ENCODE results near the gene NGEF.

Gene NGEF

GRCh38 chr2:232850039-232850438 lies 163.0 kb downstream of the NGEF start:
- ATAC-seq (ENCODE audit: low read depth), result no peak
- peaks cover 29% of the 10 kb centered on the region for H3K36me3 Mint-ChIP-seq
- H3K4me1 Mint-ChIP-seq, result no peaks in the 10 kb centered on the region
- H3K27me3 Mint-ChIP-seq, result no peaks in the 10 kb centered on the region
- H3K4me3 Mint-ChIP-seq, result no peak overlapping the region
- H3K27ac Mint-ChIP-seq, result no peak overlapping the region
- no peaks in the 10 kb centered on the region for H3K9me3 Mint-ChIP-seq
- no peak for DNase-seq (ENCODE audit: low spot score in 2 of 2)

- no peaks in the 10 kb centered on the region for H3K9me3 Mint-ChIP-seq
- H3K27ac Mint-ChIP-seq, result no peak overlapping the region
- DNase-seq (ENCODE audit: low spot score in 2 of 2) (no peak), ATAC-seq (ENCODE audit: low read depth) (no peak)
- H3K4me1 Mint-ChIP-seq, result no peaks in the 10 kb centered on the region
- H3K4me3 Mint-ChIP-seq, result no peak overlapping the region
- H3K27me3 Mint-ChIP-seq, result no peaks in the 10 kb centered on the region
- H3K36me3 Mint-ChIP-seq, result peaks cover 38% of the 10 kb centered on the region
Measured at GRCh38 chr2:232846055-232846454, 167.0 kb downstream of the NGEF start.

GRCh38 chr2:232843834-232844233 lies 169.2 kb downstream of the NGEF start:
- Mint-ChIP-seq H3K27me3 (no peaks in the 10 kb centered on the region), H3K36me3 (peaks cover 42% of the 10 kb centered on the region), H3K4me1 (peaks cover 7% of the 10 kb centered on the region), H3K27ac (peak overlapping the region; percentile 21), H3K9me3 (no peaks in the 10 kb centered on the region), H3K4me3 (no peak overlapping the region)
- ATAC-seq (ENCODE audit: low read depth), result no peak
- no peak for DNase-seq (ENCODE audit: low spot score in 2 of 2)

GRCh38 chr2:232842689-232843088 lies 170.4 kb downstream of the NGEF start:
- Mint-ChIP-seq H3K4me1 (peaks cover 18% of the 10 kb centered on the region), H3K27me3 (no peaks in the 10 kb centered on the region), H3K27ac (no peak overlapping the region), H3K36me3 (peaks cover 36% of the 10 kb centered on the region), H3K4me3 (no peak overlapping the region), H3K9me3 (no peaks in the 10 kb centered on the region)
- no peak for ATAC-seq (ENCODE audit: low read depth)
- DNase-seq (ENCODE audit: low spot score in 2 of 2), result no peak

- H3K27ac Mint-ChIP-seq, result peak overlapping the region; percentile 67
- peaks cover 26% of the 10 kb centered on the region for H3K4me1 Mint-ChIP-seq
- DNase-seq (ENCODE audit: low spot score in 2 of 2), result no peak
- no peaks in the 10 kb centered on the region for H3K9me3 Mint-ChIP-seq
- no peak overlapping the region for H3K4me3 Mint-ChIP-seq
- no peaks in the 10 kb centered on the region for H3K27me3 Mint-ChIP-seq
- no peak for ATAC-seq (ENCODE audit: low read depth)
- peaks cover 40% of the 10 kb centered on the region for H3K36me3 Mint-ChIP-seq
Measured at GRCh38 chr2:232839411-232840079, 173.5 kb downstream of the NGEF start.

- Mint-ChIP-seq H3K36me3 (peaks cover 43% of the 10 kb centered on the region), H3K9me3 (no peaks in the 10 kb centered on the region), H3K4me3 (peak overlapping the region; percentile 19), H3K27ac (peak overlapping the region; percentile 85), H3K4me1 (peaks cover 26% of the 10 kb centered on the region), H3K27me3 (no peaks in the 10 kb centered on the region)
- ATAC-seq (ENCODE audit: low read depth) (peak; percentile 93), DNase-seq (ENCODE audit: low spot score in 2 of 2) (peak in 1 of 2 donors; percentile 25)
Measured at GRCh38 chr2:232838406-232838874, 174.6 kb downstream of the NGEF start.

GRCh38 chr2:232836934-232837333 lies 176.1 kb downstream of the NGEF start:
- H3K4me3 Mint-ChIP-seq, result no peak overlapping the region
- H3K4me1 Mint-ChIP-seq, result peaks cover 26% of the 10 kb centered on the region
- H3K36me3 Mint-ChIP-seq, result peaks cover 48% of the 10 kb centered on the region
- H3K27ac Mint-ChIP-seq, result peak overlapping the region; percentile 54
- no peaks in the 10 kb centered on the region for H3K9me3 Mint-ChIP-seq
- H3K27me3 Mint-ChIP-seq, result no peaks in the 10 kb centered on the region
- ATAC-seq (ENCODE audit: low read depth) (no peak), DNase-seq (ENCODE audit: low spot score in 2 of 2) (no peak)

GRCh38 chr2:232835687-232836208 lies 177.3 kb downstream of the NGEF start:
- H3K9me3 Mint-ChIP-seq, result no peaks in the 10 kb centered on the region
- DNase-seq (ENCODE audit: low spot score in 2 of 2), result no peak
- no peak for ATAC-seq (ENCODE audit: low read depth)
- H3K27me3 Mint-ChIP-seq, result no peaks in the 10 kb centered on the region
- peaks cover 26% of the 10 kb centered on the region for H3K4me1 Mint-ChIP-seq
- H3K27ac Mint-ChIP-seq, result no peak overlapping the region
- peaks cover 49% of the 10 kb centered on the region for H3K36me3 Mint-ChIP-seq
- H3K4me3 Mint-ChIP-seq, result no peak overlapping the region

- H3K4me1 Mint-ChIP-seq, result peaks cover 18% of the 10 kb centered on the region
- DNase-seq (ENCODE audit: low spot score in 2 of 2) (no peak), ATAC-seq (ENCODE audit: low read depth) (no peak)
- H3K27ac Mint-ChIP-seq, result no peak overlapping the region
- H3K27me3 Mint-ChIP-seq, result no peaks in the 10 kb centered on the region
- no peak overlapping the region for H3K4me3 Mint-ChIP-seq
- H3K36me3 Mint-ChIP-seq, result peaks cover 43% of the 10 kb centered on the region
- no peaks in the 10 kb centered on the region for H3K9me3 Mint-ChIP-seq
Measured at GRCh38 chr2:232833830-232834229, 179.2 kb downstream of the NGEF start.

GRCh38 chr2:232831496-232831895 lies 181.6 kb downstream of the NGEF start:
- Mint-ChIP-seq H3K9me3 (no peaks in the 10 kb centered on the region), H3K36me3 (peaks cover 34% of the 10 kb centered on the region), H3K27ac (peak overlapping the region; percentile 54), H3K27me3 (no peaks in the 10 kb centered on the region), H3K4me1 (no peaks in the 10 kb centered on the region), H3K4me3 (no peak overlapping the region)
- DNase-seq (ENCODE audit: low spot score in 2 of 2) (no peak), ATAC-seq (ENCODE audit: low read depth) (no peak)

- peaks cover 42% of the 10 kb centered on the region for H3K36me3 Mint-ChIP-seq
Measured at GRCh38 chr2:232829988-232830387, 183.1 kb downstream of the NGEF start.

More at GRCh38 chr2:232829988-232830387, 183.1 kb downstream of the NGEF start:
- H3K4me1 Mint-ChIP-seq, result no peaks in the 10 kb centered on the region
- no peak overlapping the region for H3K4me3 Mint-ChIP-seq
- H3K9me3 Mint-ChIP-seq, result no peaks in the 10 kb centered on the region
- no peaks in the 10 kb centered on the region for H3K27me3 Mint-ChIP-seq
- ATAC-seq (ENCODE audit: low read depth) (no peak), DNase-seq (ENCODE audit: low spot score in 2 of 2) (no peak)
- no peak overlapping the region for H3K27ac Mint-ChIP-seq
